ENCODE data around the gene SUN1.

- TF ChIP-seq GATA3 (IDR thresholded peaks at IDR 0.05; ENCODE audit: low read depth, low read length) (no peak), GATA2 (IDR thresholded peaks at IDR 0.05; ENCODE audit: low read depth, low read length) (no peak)
Measured at GRCh38 chr7:879706-880105, 47.4 kb downstream of the SUN1 start.

All from SH-SY5Y (cell line).